NOMO-1 treated with DMSO at 0.1 percent for 48 hours (cell line): ENCODE measurements around the gene GPR89A.
"Not testable (repeated sequence)": the region's sequence is repeated elsewhere in the genome, so short reads cannot be mapped to it uniquely, and the experiment has no call there.

Experiments
- DNase-seq: peaks from one replicate; lab custom pipeline; 2025; ENCODE audit not compliant: unreplicated experiment; lab: John Stamatoyannopoulos, UW

Gene GPR89A

GRCh38 chr1:145716641-145717345 lies 109.0 kb downstream of the GPR89A start:
- DNase-seq: peak; percentile 28

GRCh38 chr1:145717833-145718232 lies 110.0 kb downstream of the GPR89A start:
- DNase-seq: no peak

GRCh38 chr1:145718465-145718864 lies 110.7 kb downstream of the GPR89A start:
- not testable (repeated sequence) for DNase-seq

- DNase-seq: peak; percentile 10
Measured at GRCh38 chr1:145719230-145720079, 111.7 kb downstream of the GPR89A start, which contains the start of gene CD160. CD160 (plus strand) TSS chr1:145719499; CDS start chr1:145728328, 8,829 bp downstream.
